H1 (cell line): ENCODE results near the gene TBC1D10A. TPM values are rescaled to one million over a fixed set of nuclear protein-coding genes. Genes with fewer than 3 reads are reported as not detected.

Source experiments
- CTCF ChIP-seq, 3 experiments: IDR thresholded peaks; 1 replicate in 2 of 3; 2 replicates in 1 of 3; pipeline versions ENCODE4 v1.5.1 to v1.6.1; 2011; ENCODE audit warnings: low read length in 3 of 3, mild to moderate bottlenecking in 3 of 3, inconsistent platforms in 2 of 3, low read depth in 1 of 3, moderate library complexity in 1 of 3; ENCODE audit not compliant: insufficient read depth in 1 of 3; ENCODE audit errors: control extremely low read depth in 1 of 3
- polyA plus RNA-seq, 7 experiments: library from polyadenylated mRNA; depleted of rRNA in 3 of 7; stranded (reverse) in 5 of 7; unstranded in 2 of 7; fragments of >200 nt in 5 of 7; fragments of 200-250 nt in 2 of 7; gene quantifications; 1 replicate in 5 of 7; 2 replicates in 1 of 7; 4 replicates in 1 of 7; pipeline versions ENCODE4 v1.2.1 to v1.2.3, GENCODE V29; 2011 to 2013; ENCODE audit warnings: missing spikeins in 2 of 7, mixed read lengths in 2 of 7
- total RNA-seq: library from RNA; stranded (reverse); fragmentation: NEBNext Ultra II Directional; extraction: Animal tissue kit (Norgen Biotek cat#: 25700); gene quantifications from 2 replicates; pipeline ENCODE4 v1.2.1, GENCODE V29; 2021

TBC1D10A gene
- total and polyA plus RNA-seq, 2 of the 8 experiments (the other 6 are each of a cell fraction or from before 2014, with no cell fraction given): 5.4 to 7.0 TPM

- TF ChIP-seq CTCF (IDR thresholded peaks at IDR 0.05; ENCODE audit: control extremely low read depth in 1 of 3, insufficient read depth in 1 of 3, low read depth in 1 of 3, low read length in 3 of 3): no peak
Measured at GRCh38 chr22:30313527-30314363, 13.0 kb downstream of the TBC1D10A start (continued).
